Smooth muscle cell (in vitro differentiated cells): Measurements from ENCODE around the gene MTHFD1L. TPM values are rescaled to one million over a fixed set of nuclear protein-coding genes. Genes with fewer than 3 reads are reported as not detected.

Experiments used
- DNase-seq: peaks from one replicate; lab custom pipeline; 2025; ENCODE audit not compliant: unreplicated experiment; lab: John Stamatoyannopoulos, UW
- H2AFZ ChIP-seq: fragments of 200-600 bp; sonication (generic); 2 replicates; pipeline ENCODE4 v1.6.0; 2016; ENCODE audit warnings: antibody characterized with exemption, low read depth, mild to moderate bottlenecking
- H3F3A ChIP-seq: fragments of 200-600 bp; sonication (generic); 2 replicates; pipeline ENCODE4 v1.6.0; 2017; ENCODE audit warnings: antibody characterized with exemption, low read depth
- H3K27ac ChIP-seq: fragments of 200-600 bp; sonication (generic); 2 replicates; pipeline ENCODE4 v1.5.1; 2016; ENCODE audit warnings: low read depth, mild to moderate bottlenecking
- H3K27me3 ChIP-seq: fragments of 200-600 bp; sonication (generic); 2 replicates; pipeline ENCODE4 v1.6.1; 2016; ENCODE audit warnings: low read depth, mild to moderate bottlenecking
- H3K36me3 ChIP-seq: fragments of 200-600 bp; sonication (generic); 2 replicates; pipeline ENCODE4 v1.5.1; 2016; ENCODE audit warnings: low read depth
- H3K4me1 ChIP-seq: fragments of 200-600 bp; sonication (generic); 2 replicates; pipeline ENCODE4 v1.5.1; 2016; ENCODE audit warnings: low read depth
- H3K4me2 ChIP-seq: fragments of 200-600 bp; sonication (generic); 2 replicates; pipeline ENCODE4 v1.6.0; 2016; ENCODE audit warnings: mild to moderate bottlenecking
- H3K4me3 ChIP-seq: fragments of 200-600 bp; sonication (generic); 2 replicates; pipeline ENCODE4 v1.5.1; 2016; ENCODE audit warnings: mild to moderate bottlenecking
- H3K79me2 ChIP-seq: fragments of 200-600 bp; sonication (generic); 2 replicates; pipeline ENCODE4 v1.6.0; 2016; ENCODE audit warnings: low read depth, mild to moderate bottlenecking
- H3K9ac ChIP-seq: fragments of 200-600 bp; sonication (generic); 2 replicates; pipeline ENCODE4 v1.6.0; 2016; ENCODE audit warnings: low read depth
- H3K9me3 ChIP-seq: fragments of 200-600 bp; sonication (generic); replicated peaks from 2 replicates; pipeline ENCODE4 v1.5.1; 2016; ENCODE audit warnings: low read depth
- H4K20me1 ChIP-seq: fragments of 200-600 bp; sonication (generic); 2 replicates; pipeline ENCODE4 v1.6.0; 2016; ENCODE audit warnings: low read depth
- WGBS: methylation state at CpG from one replicate; pipeline ENCODE4 v1.1.7; 2016; ENCODE audit warnings: low lambda C conversion rate; 5-methylcytosine and 5-hydroxymethylcytosine counted together
- polyA plus RNA-seq: library from polyadenylated mRNA; unstranded; fragments of >200 nt; fragmentation: Nextera tagmentation; extraction: Ambion mirVana; gene quantifications from 2 replicates; pipeline ENCODE4 v1.2.1, GENCODE V29; 2016
- total RNA-seq: library from RNA; depleted of rRNA; stranded (reverse); fragments of >200 nt; gene quantifications from 2 replicates; pipeline ENCODE4 v1.2.3, GENCODE V29; 2014
- TF ChIP-seq, protein P1 (sequence below): fragments of 200-600 bp; sonication (generic); IDR thresholded peaks from 2 replicates; pipeline ENCODE4 v1.5.1; 2017; ENCODE audit warnings: borderline replicate concordance, mild to moderate bottlenecking, antibody characterized with exemption; ENCODE audit not compliant: insufficient read depth, poor library complexity, severe bottlenecking

MTHFD1L gene
- total and polyA plus RNA-seq, 2 experiments from 2014 or later: 35.9 to 46.2 TPM

DNA sequence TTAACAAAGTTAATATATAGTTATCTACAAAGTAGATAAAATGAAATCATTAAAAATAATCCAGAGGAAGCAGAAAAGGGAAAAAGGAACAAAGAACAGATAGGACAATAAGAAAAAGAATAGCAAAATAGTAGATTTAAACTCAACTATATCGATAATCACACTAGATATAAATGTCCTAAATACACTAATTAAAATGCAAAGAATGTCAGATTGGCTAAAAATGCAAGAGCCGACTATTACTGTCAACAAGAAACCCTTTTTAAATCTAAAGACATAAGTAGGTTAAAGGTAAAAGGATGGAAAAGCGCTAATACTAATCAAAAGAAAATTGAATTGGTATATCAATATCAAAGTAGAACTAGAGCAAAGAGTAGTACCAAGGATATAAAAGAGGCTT lies 209.5 kb downstream of the MTHFD1L start:
- Histone ChIP-seq H3K27me3 (no peaks in the 10 kb centered on the region), H3K79me2 (no peaks in the 10 kb centered on the region), H3K36me3 (peaks cover 4% of the 10 kb centered on the region), H2AFZ (no peak overlapping the region), H3K4me3 (no peak overlapping the region), H3K9me3 (no peaks in the 10 kb centered on the region), H3F3A (no peaks in the 10 kb centered on the region), H3K27ac (no peak overlapping the region), H3K4me2 (no peak overlapping the region), H3K9ac (no peak overlapping the region), H4K20me1 (no peaks in the 10 kb centered on the region), H3K4me1 (no peaks in the 10 kb centered on the region)
- TF ChIP-seq, protein P1, sequence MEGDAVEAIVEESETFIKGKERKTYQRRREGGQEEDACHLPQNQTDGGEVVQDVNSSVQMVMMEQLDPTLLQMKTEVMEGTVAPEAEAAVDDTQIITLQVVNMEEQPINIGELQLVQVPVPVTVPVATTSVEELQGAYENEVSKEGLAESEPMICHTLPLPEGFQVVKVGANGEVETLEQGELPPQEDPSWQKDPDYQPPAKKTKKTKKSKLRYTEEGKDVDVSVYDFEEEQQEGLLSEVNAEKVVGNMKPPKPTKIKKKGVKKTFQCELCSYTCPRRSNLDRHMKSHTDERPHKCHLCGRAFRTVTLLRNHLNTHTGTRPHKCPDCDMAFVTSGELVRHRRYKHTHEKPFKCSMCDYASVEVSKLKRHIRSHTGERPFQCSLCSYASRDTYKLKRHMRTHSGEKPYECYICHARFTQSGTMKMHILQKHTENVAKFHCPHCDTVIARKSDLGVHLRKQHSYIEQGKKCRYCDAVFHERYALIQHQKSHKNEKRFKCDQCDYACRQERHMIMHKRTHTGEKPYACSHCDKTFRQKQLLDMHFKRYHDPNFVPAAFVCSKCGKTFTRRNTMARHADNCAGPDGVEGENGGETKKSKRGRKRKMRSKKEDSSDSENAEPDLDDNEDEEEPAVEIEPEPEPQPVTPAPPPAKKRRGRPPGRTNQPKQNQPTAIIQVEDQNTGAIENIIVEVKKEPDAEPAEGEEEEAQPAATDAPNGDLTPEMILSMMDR: no peak
- WGBS: 97% methylated on average over 3 of the region's 3 CpGs
- no peak for DNase-seq

DNA sequence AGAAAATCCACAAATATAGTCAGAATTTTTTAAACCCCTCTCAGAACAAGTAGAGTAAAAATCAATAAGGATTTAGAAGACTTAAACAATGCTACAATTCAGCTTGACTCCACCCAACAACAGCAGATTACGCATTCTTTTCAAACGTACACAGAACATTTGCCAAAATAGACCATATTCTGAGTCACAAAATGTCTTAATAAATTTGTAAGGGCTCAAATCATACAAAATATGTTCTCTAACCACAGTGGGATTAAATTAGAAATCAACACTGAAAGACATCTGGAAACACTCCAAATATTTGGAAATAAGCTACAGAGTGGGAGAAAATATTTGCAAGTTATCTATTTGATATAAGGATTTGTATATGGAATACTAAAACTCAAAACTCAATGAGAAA lies 210.0 kb downstream of the MTHFD1L start:
- Histone ChIP-seq H3K4me3 (no peak overlapping the region), H3K79me2 (no peaks in the 10 kb centered on the region), H3K4me1 (no peaks in the 10 kb centered on the region), H2AFZ (no peak overlapping the region), H4K20me1 (no peaks in the 10 kb centered on the region), H3K36me3 (peaks cover 4% of the 10 kb centered on the region), H3K27ac (no peak overlapping the region), H3K9me3 (no peaks in the 10 kb centered on the region), H3F3A (no peaks in the 10 kb centered on the region), H3K4me2 (no peak overlapping the region), H3K9ac (no peak overlapping the region), H3K27me3 (no peaks in the 10 kb centered on the region)
- DNase-seq: no peak
- WGBS: 66% methylated on average over 2 of the region's 2 CpGs
- TF ChIP-seq, protein P1: no peak

- Histone ChIP-seq H3F3A (no peaks in the 10 kb centered on the region), H3K4me1 (no peaks in the 10 kb centered on the region), H3K27me3 (no peaks in the 10 kb centered on the region), H3K9me3 (no peaks in the 10 kb centered on the region), H3K27ac (no peak overlapping the region), H3K36me3 (peaks cover 4% of the 10 kb centered on the region), H4K20me1 (no peaks in the 10 kb centered on the region), H3K9ac (no peak overlapping the region), H3K4me2 (no peak overlapping the region), H3K4me3 (no peak overlapping the region), H2AFZ (no peak overlapping the region), H3K79me2 (no peaks in the 10 kb centered on the region)
- 90% methylated on average over 5 of the region's 5 CpGs for WGBS
- TF ChIP-seq, protein P1: no peak
- no peak for DNase-seq
Measured at GRCh38 chr6:151075930-151076555, 210.5 kb downstream of the MTHFD1L start.

DNA sequence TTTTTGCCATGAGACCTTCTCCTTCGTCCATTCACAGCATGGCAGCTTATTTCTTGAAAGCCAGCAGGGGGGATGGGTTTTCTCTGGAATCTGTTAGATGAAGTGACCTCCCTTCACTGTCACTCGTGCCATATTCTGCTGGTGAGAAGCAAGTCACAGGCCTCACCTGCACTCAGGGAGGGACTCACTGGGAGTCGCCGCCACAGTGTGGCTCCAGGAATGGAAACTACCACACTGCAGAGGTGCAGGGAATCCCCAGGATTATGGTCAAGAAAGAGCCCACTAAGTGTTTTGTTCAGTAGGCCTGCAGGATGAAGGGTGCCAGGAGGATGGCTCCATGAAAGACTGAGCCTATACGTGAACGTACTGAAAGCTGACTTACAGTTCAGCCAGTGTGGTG lies 213.2 kb downstream of the MTHFD1L start:
- Histone ChIP-seq H3K79me2 (no peaks in the 10 kb centered on the region), H3K4me3 (no peak overlapping the region), H3K4me2 (no peak overlapping the region), H3K36me3 (peaks cover 4% of the 10 kb centered on the region), H2AFZ (no peak overlapping the region), H3K27me3 (no peaks in the 10 kb centered on the region), H3K27ac (no peak overlapping the region), H4K20me1 (no peaks in the 10 kb centered on the region), H3K9ac (no peak overlapping the region), H3K9me3 (no peaks in the 10 kb centered on the region), H3F3A (no peaks in the 10 kb centered on the region), H3K4me1 (no peaks in the 10 kb centered on the region)
- no peak for DNase-seq
- TF ChIP-seq, protein P1: no peak
- 93% methylated on average over 6 of the region's 6 CpGs for WGBS
